Measurements from ENCODE around the gene CEBPA.
"Not testable (repeated sequence)": the region's sequence is repeated elsewhere in the genome, so short reads cannot be mapped to it uniquely, and the experiment has no call there.

The CEBPA gene

GRCh38 chr19:33301144-33301899 is 1.0 kb downstream of the CEBPA start:
- DNase-seq (ENCODE audit: low read depth in 1 of 2, low spot score in 1 of 2) = no peak

GRCh38 chr19:33300894-33301143 is 1.5 kb downstream of the CEBPA start:
- no peak for DNase-seq (ENCODE audit: low read depth in 1 of 2, low spot score in 1 of 2)

GRCh38 chr19:33300009-33300893 is 2.1 kb downstream of the CEBPA start:
- no peak for DNase-seq (ENCODE audit: low read depth in 1 of 2, low spot score in 1 of 2)

- DNase-seq (ENCODE audit: low read depth in 1 of 2, low spot score in 1 of 2) = no peak
Measured at GRCh38 chr19:33299051-33299688, 3.2 kb downstream of the CEBPA start.

- no peak for DNase-seq (ENCODE audit: low read depth in 1 of 2, low spot score in 1 of 2)
Measured at GRCh38 chr19:33298146-33298911, 4.0 kb downstream of the CEBPA start.

- DNase-seq (ENCODE audit: low read depth in 1 of 2, low spot score in 1 of 2) = no peak
Measured at GRCh38 chr19:33297401-33298145, 4.8 kb downstream of the CEBPA start.

GRCh38 chr19:33296488-33296971 is 5.8 kb downstream of the CEBPA start:
- DNase-seq (ENCODE audit: low read depth in 1 of 2, low spot score in 1 of 2) = no peak

GRCh38 chr19:33295621-33296487 is 6.5 kb downstream of the CEBPA start:
- DNase-seq (ENCODE audit: low read depth in 1 of 2, low spot score in 1 of 2) = no peak

- not testable (repeated sequence) for DNase-seq (ENCODE audit: low read depth in 1 of 2, low spot score in 1 of 2)
Measured at GRCh38 chr19:33295046-33295445, 7.3 kb downstream of the CEBPA start.

GRCh38 chr19:33294058-33294798 is 8.1 kb downstream of the CEBPA start:
- DNase-seq (ENCODE audit: low read depth in 1 of 2, low spot score in 1 of 2) = no peak

- no peak for DNase-seq (ENCODE audit: low read depth in 1 of 2, low spot score in 1 of 2)
Measured at GRCh38 chr19:33293255-33294057, 8.9 kb downstream of the CEBPA start.

GRCh38 chr19:33292595-33293254 is 9.6 kb downstream of the CEBPA start:
- no peak for DNase-seq (ENCODE audit: low read depth in 1 of 2, low spot score in 1 of 2)

- no peak for DNase-seq (ENCODE audit: low read depth in 1 of 2, low spot score in 1 of 2)
Measured at GRCh38 chr19:33291623-33292534, 10.5 kb downstream of the CEBPA start.

GRCh38 chr19:33290956-33291622 is 11.2 kb downstream of the CEBPA start:
- no peak for DNase-seq (ENCODE audit: low read depth in 1 of 2, low spot score in 1 of 2)

GRCh38 chr19:33290082-33290815 is 12.1 kb downstream of the CEBPA start:
- no peak for DNase-seq (ENCODE audit: low read depth in 1 of 2, low spot score in 1 of 2)

All from stimulated activated CD4-positive, alpha-beta T cell treated with anti-CD3 and anti-CD28 coated beads, Interleukin-15, amount 100 ng/mL, for 1 hour (primary cell).